ENCODE results near the gene HIBADH.

HIBADH gene

GRCh38 chr7:27478556-27478955, 184.1 kb downstream of the HIBADH start:
- no peak for DNase-seq

DNA sequence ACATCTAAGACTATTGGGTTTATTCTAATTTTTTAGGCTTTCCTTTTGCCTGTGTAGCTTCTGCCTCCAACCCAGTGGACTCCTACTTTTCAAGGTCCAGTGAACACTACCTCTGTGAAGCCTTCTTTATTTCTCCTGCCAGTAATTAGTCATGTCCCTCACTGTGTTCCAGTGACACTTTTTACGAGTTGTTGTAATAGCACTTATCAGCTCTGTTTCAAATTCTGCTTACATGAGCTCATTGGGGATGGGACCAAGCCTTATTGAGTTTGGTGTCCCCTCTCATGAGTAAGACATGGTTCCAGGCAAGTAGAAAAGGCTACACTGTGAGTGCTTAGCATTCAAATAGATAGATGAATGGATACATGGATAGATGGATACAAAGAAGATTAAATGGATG, 184.6 kb downstream of the HIBADH start:
- DNase-seq, result no peak

- no peak for DNase-seq
Observed at GRCh38 chr7:27476493-27476892, 186.2 kb downstream of the HIBADH start.
